ENCODE measurements around the gene NQO2. TPM values are rescaled to one million over a fixed set of nuclear protein-coding genes. Genes with fewer than 3 reads are reported as not detected.
A peak's percentile ranks its signal among the peaks of the same experiment; 100 is the strongest.

NQO2 gene
- total and polyA plus RNA-seq, 2 of the 13 experiments (the other 11 are each of a cell fraction or from before 2014, with no cell fraction given): 32.2 to 56.5 TPM

DNA sequence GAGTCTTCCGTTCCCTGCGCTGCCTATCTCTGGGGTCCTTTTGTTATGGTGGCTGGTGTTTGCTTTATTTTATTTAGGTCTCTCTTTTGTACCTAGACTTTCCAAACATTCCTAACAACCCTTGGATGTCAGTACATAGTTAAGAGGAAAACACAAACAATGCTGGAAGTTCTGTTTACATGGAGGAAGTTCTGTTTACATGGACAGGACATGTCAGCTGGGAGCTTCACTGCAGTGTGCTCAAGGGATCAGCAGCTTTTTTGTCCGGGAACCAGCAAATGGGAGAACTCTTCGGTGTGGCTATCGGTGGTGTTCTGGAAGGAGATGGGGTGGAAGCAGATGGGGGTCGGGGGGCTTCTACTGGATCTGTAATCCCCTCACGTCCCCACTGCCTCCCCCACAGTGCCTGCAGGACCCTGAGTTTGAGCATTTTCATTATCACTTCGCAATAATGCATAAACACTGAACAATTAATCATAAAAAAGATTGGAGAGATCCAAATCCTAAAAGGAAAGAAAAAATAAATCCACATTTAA lies 31.0 kb upstream of the NQO2 start:
- ChIA-PET POLR2A (interaction anchor here (1.1 kb wide), 1 partner anchor 31 kb away, joined by 3 read pairs; the partner anchor contains the start of gene NQO2), CTCF (ENCODE audit: low intra/inter-chr PET ratio, low total read pairs) (no interaction called here)
- no peak overlapping the region for H3K27ac ChIP-seq (ENCODE audit: extremely low read length, insufficient read depth, low read length)
- H3K4me2 ChIP-seq (ENCODE audit: low read depth, low read length): no peak overlapping the region
- H3K4me1 ChIP-seq (ENCODE audit: insufficient read depth, low read length): peaks cover 41% of the 10 kb centered on the region
- in situ Hi-C loops (cut with HindIII; ENCODE audit: extremely low pct_ligation_motif_present, low pct_unique_long_range_greater_than_20kb): no loop called here
- H4K20me1 ChIP-seq (ENCODE audit: insufficient read depth, low read length): no peaks in the 10 kb centered on the region
- FAIRE-seq: no peak
- H3K79me2 ChIP-seq (ENCODE audit: insufficient read depth, low read length): no peaks in the 10 kb centered on the region
- ATAC-seq: no peak
- BruUV-seq (replicated peaks): no TSS peak
- intact Hi-C loops (cut with micrococcal nuclease; ENCODE audit: unreplicated experiment): no loop called here
- DNase-seq (ENCODE audit: low spot score): no peak
- H2AFZ ChIP-seq (ENCODE audit: low read length): no peak overlapping the region
- 67% methylated on average over 8 of the region's 8 CpGs for WGBS (ENCODE audit: low lambda C conversion rate)
- H3K4me3 ChIP-seq (replicated peaks in 1 of 3; ENCODE audit: insufficient read depth in 1 of 3, low read depth in 2 of 3, low read length in 3 of 3): no peak overlapping the region
- no peaks in the 10 kb centered on the region for H3K36me3 ChIP-seq (replicated peaks in 1 of 2; ENCODE audit: control insufficient read depth in 1 of 2, insufficient read depth in 2 of 2, low read length in 2 of 2)
- no peaks in the 10 kb centered on the region for H3K9me3 ChIP-seq (ENCODE audit: low read length)
- no peaks in the 10 kb centered on the region; a peak in 1 of 5 replicates for H3K27me3 ChIP-seq (ENCODE audit: control insufficient read depth in 1 of 2, insufficient read depth in 2 of 2, low read length in 2 of 2)
- no peak overlapping the region for H3K9ac ChIP-seq (ENCODE audit: insufficient read depth, low read depth, low read length)
- TF ChIP-seq CC2D1A (CRISPR knock-in tag; IDR thresholded peaks at IDR 0.05) (no peak), SALL1 (CRISPR knock-in tag; IDR thresholded peaks at IDR 0.05) (peak; percentile 22; the same call in 1 of the 2 replicates), ZNF75D (CRISPR knock-in tag; IDR thresholded peaks at IDR 0.05; ENCODE audit: borderline replicate concordance) (no peak), FOXP1 (IDR thresholded peaks at IDR 0.05) (peak; percentile 68; the same call in 1 of the 2 replicates), FOXP1 (CRISPR knock-in tag; IDR thresholded peaks at IDR 0.05) (peak; percentile 97), SOX6 (IDR thresholded peaks at IDR 0.05) (no peak), SOX6 (CRISPR knock-in tag; IDR thresholded peaks at IDR 0.05) (peak; percentile 48), ZNF567 (CRISPR knock-in tag; IDR thresholded peaks at IDR 0.05; ENCODE audit: borderline replicate concordance) (no peak), FOXA3 (CRISPR knock-in tag; IDR thresholded peaks at IDR 0.05) (peak; percentile 61; the same call in 1 of the 2 replicates), FOXK1 (CRISPR knock-in tag; IDR thresholded peaks at IDR 0.05; ENCODE audit: borderline replicate concordance, low read depth) (peak; percentile 38; the same call in 1 of the 2 replicates)
- TF ChIP-seq, protein P1, sequence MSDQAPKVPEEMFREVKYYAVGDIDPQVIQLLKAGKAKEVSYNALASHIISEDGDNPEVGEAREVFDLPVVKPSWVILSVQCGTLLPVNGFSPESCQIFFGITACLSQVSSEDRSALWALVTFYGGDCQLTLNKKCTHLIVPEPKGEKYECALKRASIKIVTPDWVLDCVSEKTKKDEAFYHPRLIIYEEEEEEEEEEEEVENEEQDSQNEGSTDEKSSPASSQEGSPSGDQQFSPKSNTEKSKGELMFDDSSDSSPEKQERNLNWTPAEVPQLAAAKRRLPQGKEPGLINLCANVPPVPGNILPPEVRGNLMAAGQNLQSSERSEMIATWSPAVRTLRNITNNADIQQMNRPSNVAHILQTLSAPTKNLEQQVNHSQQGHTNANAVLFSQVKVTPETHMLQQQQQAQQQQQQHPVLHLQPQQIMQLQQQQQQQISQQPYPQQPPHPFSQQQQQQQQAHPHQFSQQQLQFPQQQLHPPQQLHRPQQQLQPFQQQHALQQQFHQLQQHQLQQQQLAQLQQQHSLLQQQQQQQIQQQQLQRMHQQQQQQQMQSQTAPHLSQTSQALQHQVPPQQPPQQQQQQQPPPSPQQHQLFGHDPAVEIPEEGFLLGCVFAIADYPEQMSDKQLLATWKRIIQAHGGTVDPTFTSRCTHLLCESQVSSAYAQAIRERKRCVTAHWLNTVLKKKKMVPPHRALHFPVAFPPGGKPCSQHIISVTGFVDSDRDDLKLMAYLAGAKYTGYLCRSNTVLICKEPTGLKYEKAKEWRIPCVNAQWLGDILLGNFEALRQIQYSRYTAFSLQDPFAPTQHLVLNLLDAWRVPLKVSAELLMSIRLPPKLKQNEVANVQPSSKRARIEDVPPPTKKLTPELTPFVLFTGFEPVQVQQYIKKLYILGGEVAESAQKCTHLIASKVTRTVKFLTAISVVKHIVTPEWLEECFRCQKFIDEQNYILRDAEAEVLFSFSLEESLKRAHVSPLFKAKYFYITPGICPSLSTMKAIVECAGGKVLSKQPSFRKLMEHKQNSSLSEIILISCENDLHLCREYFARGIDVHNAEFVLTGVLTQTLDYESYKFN (CRISPR knock-in tag; conservative IDR thresholded peaks at IDR 0.05): peak; percentile 37; the same call in 1 of the 2 replicates
- TF ChIP-seq, protein P2, sequence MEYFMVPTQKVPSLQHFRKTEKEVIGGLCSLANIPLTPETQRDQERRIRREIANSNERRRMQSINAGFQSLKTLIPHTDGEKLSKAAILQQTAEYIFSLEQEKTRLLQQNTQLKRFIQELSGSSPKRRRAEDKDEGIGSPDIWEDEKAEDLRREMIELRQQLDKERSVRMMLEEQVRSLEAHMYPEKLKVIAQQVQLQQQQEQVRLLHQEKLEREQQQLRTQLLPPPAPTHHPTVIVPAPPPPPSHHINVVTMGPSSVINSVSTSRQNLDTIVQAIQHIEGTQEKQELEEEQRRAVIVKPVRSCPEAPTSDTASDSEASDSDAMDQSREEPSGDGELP (IDR thresholded peaks at IDR 0.05; ENCODE audit: borderline replicate concordance, low read depth): peak; percentile 70; the same call in 1 of the 2 replicates
- TF ChIP-seq, protein P3, sequence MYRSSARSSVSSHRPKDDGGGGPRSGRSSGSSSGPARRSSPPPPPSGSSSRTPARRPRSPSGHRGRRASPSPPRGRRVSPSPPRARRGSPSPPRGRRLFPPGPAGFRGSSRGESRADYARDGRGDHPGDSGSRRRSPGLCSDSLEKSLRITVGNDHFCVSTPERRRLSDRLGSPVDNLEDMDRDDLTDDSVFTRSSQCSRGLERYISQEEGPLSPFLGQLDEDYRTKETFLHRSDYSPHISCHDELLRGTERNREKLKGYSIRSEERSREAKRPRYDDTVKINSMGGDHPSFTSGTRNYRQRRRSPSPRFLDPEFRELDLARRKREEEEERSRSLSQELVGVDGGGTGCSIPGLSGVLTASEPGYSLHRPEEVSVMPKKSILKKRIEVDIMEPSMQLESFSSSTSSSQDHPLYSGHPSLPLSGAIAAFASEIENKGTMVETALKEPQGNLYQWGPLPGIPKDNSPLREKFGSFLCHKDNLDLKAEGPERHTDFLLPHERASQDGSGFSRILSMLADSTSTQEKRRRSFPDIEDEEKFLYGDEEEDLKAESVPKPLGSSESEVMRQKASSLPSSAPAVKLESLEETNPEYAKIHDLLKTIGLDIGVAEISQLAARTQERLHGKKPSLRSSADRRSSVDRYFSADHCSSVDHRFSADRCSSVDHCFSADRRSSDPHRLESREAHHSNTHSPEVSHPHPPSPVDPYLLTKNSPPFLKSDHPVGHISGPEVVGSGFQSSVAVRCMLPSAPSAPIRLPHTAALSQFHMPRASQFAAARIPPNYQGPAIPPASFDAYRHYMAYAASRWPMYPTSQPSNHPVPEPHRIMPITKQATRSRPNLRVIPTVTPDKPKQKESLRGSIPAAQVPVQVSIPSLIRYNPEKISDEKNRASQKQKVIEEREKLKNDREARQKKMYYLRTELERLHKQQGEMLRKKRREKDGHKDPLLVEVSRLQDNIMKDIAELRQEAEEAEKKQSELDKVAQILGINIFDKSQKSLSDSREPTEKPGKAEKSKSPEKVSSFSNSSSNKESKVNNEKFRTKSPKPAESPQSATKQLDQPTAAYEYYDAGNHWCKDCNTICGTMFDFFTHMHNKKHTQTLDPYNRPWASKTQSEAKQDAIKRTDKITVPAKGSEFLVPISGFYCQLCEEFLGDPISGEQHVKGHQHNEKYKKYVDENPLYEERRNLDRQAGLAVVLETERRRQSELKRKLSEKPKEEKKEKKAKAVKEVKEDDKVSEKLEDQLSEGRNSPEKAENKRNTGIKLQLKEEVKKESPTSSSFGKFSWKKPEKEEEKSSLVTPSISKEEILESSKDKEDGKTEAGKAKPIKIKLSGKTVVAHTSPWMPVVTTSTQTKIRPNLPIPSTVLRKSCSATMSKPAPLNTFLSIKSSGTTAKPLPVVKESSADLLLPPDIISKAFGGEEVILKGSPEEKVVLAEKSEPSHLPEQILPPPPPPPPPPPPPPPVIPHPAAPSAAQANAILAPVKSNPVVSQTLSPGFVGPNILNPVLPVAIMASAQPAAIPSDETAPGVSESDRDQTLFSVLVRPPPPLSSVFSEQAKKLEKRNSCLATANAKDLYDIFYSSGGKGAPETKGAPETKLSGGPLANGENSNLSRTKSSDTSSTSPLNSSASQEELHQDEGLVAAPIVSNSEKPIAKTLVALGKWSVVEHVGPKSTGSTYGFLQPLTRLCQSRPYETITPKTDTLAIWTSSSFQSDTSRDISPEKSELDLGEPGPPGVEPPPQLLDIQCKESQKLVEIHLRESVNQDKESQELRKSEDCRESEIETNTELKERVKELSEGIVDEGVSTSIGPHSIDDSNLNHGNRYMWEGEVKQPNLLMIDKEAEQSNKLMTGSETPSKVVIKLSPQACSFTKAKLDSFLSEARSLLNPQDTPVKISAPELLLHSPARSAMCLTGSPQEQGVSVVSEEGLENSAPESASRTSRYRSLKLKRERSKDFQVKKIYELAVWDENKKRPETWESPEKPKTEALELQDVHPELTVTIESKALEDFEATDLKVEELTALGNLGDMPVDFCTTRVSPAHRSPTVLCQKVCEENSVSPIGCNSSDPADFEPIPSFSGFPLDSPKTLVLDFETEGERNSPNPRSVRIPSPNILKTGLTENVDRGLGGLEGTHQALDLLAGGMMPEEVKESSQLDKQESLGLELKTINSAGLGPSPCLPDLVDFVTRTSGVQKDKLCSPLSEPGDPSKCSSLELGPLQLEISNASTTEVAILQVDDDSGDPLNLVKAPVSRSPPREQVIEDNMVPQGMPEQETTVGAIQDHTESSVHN (CRISPR knock-in tag; IDR thresholded peaks at IDR 0.05): no peak
